IPS-15b (cell line): Measurements from ENCODE around the gene CBR1.

Source experiments
- H3K27me3 ChIP-seq: one replicate; pipeline ENCODE4 v1.6.1; 2013; ENCODE audit warnings: low read length; ENCODE audit not compliant: control insufficient read depth, insufficient read depth
- H3K36me3 ChIP-seq: one replicate; pipeline ENCODE4 v1.6.1; 2013; ENCODE audit warnings: low read length; ENCODE audit not compliant: control insufficient read depth, insufficient read depth
- H3K4me1 ChIP-seq: one replicate; pipeline ENCODE4 v1.6.1; 2013; ENCODE audit warnings: mild to moderate bottlenecking, low read length; ENCODE audit not compliant: control insufficient read depth, insufficient read depth
- H3K4me3 ChIP-seq: one replicate; pipeline ENCODE4 v1.5.1; 2013; ENCODE audit warnings: low read depth, low read length
- H3K9ac ChIP-seq: one replicate; pipeline ENCODE4 v1.6.1; 2013; ENCODE audit warnings: low read depth, mild to moderate bottlenecking, low read length
- H3K9me3 ChIP-seq: one replicate; pipeline ENCODE4 v1.6.1; 2013; ENCODE audit warnings: mild to moderate bottlenecking, low read length; ENCODE audit not compliant: control insufficient read depth, insufficient read depth

The CBR1 gene

GRCh38 chr21:36104317-36105300 is 34.8 kb downstream of the CBR1 start:
- Histone ChIP-seq H3K27me3 (no peaks in the 10 kb centered on the region), H3K4me3 (peak overlapping the region; percentile 97)

GRCh38 chr21:36105327-36105842 is 35.6 kb downstream of the CBR1 start:
- Histone ChIP-seq H3K4me1 (peaks cover 15% of the 10 kb centered on the region), H3K27me3 (no peaks in the 10 kb centered on the region), H3K36me3 (peaks cover 11% of the 10 kb centered on the region), H3K4me3 (peak overlapping the region; percentile 97), H3K9ac (peak overlapping the region; percentile 96), H3K9me3 (no peaks in the 10 kb centered on the region)

More at GRCh38 chr21:36104317-36105300, 34.8 kb downstream of the CBR1 start:
- peak overlapping the region; percentile 96 for H3K9ac ChIP-seq
- H3K9me3 ChIP-seq, result no peaks in the 10 kb centered on the region
- peaks cover 10% of the 10 kb centered on the region for H3K36me3 ChIP-seq
- H3K4me1 ChIP-seq, result peaks cover 12% of the 10 kb centered on the region

- Histone ChIP-seq H3K36me3 (peaks cover 16% of the 10 kb centered on the region), H3K4me1 (peaks cover 13% of the 10 kb centered on the region), H3K27me3 (no peaks in the 10 kb centered on the region)
Observed at GRCh38 chr21:36109868-36110267, 40.0 kb downstream of the CBR1 start.

GRCh38 chr21:36111238-36111637 is 41.4 kb downstream of the CBR1 start:
- Histone ChIP-seq H3K4me1 (peaks cover 13% of the 10 kb centered on the region), H3K9me3 (no peaks in the 10 kb centered on the region), H3K27me3 (no peaks in the 10 kb centered on the region), H3K4me3 (no peak overlapping the region), H3K36me3 (peaks cover 16% of the 10 kb centered on the region), H3K9ac (no peak overlapping the region)

More at GRCh38 chr21:36109868-36110267, 40.0 kb downstream of the CBR1 start:
- no peak overlapping the region for H3K4me3 ChIP-seq
- no peak overlapping the region for H3K9ac ChIP-seq
- no peaks in the 10 kb centered on the region for H3K9me3 ChIP-seq

- Histone ChIP-seq H3K36me3 (peaks cover 10% of the 10 kb centered on the region), H3K9me3 (no peaks in the 10 kb centered on the region), H3K4me1 (peaks cover 13% of the 10 kb centered on the region), H3K9ac (no peak overlapping the region), H3K27me3 (no peaks in the 10 kb centered on the region), H3K4me3 (no peak overlapping the region)
Observed at GRCh38 chr21:36113647-36114428, 44.0 kb downstream of the CBR1 start.

- no peak overlapping the region for H3K4me3 ChIP-seq
- no peaks in the 10 kb centered on the region for H3K27me3 ChIP-seq
- H3K36me3 ChIP-seq, result peaks cover 6% of the 10 kb centered on the region
- no peak overlapping the region for H3K9ac ChIP-seq
- H3K4me1 ChIP-seq, result peaks cover 10% of the 10 kb centered on the region
- no peaks in the 10 kb centered on the region for H3K9me3 ChIP-seq
Observed at GRCh38 chr21:36115138-36115730, 45.4 kb downstream of the CBR1 start.

- no peak overlapping the region for H3K4me3 ChIP-seq
- no peaks in the 10 kb centered on the region for H3K36me3 ChIP-seq
- no peaks in the 10 kb centered on the region for H3K27me3 ChIP-seq
- peaks cover 4% of the 10 kb centered on the region for H3K4me1 ChIP-seq
- H3K9ac ChIP-seq, result no peak overlapping the region
- no peaks in the 10 kb centered on the region for H3K9me3 ChIP-seq
Observed at GRCh38 chr21:36117286-36117741, 47.5 kb downstream of the CBR1 start.

GRCh38 chr21:36120304-36120888 is 50.6 kb downstream of the CBR1 start:
- H3K9ac ChIP-seq, result no peak overlapping the region
- no peak overlapping the region for H3K4me3 ChIP-seq
- H3K4me1 ChIP-seq, result no peaks in the 10 kb centered on the region
- H3K36me3 ChIP-seq, result no peaks in the 10 kb centered on the region
- H3K27me3 ChIP-seq, result no peaks in the 10 kb centered on the region
- H3K9me3 ChIP-seq, result no peaks in the 10 kb centered on the region
